GM13977 (cell line): ENCODE measurements around the gene BTBD7.

Source experiments
- DNase-seq: peaks from one replicate; pipeline ENCODE4 v3.0.0; 2012; ENCODE audit warnings: low spot score
- in situ Hi-C: fragments of 300-500 bp; cut with MboI; formaldehyde crosslinking; loops from one replicate; pipeline ENCODE4 v1.12.0; 2022; ENCODE audit warnings: low sequenced_read_pairs, low pct_unique_long_range_greater_than_20kb, mixed read lengths, inconsistent platforms; ENCODE audit not compliant: unreplicated experiment
- TF ChIP-seq, protein P1 (sequence below): IDR thresholded peaks from 2 replicates; pipeline ENCODE4 v1.5.1; 2012; ENCODE audit warnings: mild to moderate bottlenecking, control low read depth; ENCODE audit not compliant: insufficient read depth; ENCODE audit errors: extremely low read depth, missing control alignments

BTBD7 gene

DNA sequence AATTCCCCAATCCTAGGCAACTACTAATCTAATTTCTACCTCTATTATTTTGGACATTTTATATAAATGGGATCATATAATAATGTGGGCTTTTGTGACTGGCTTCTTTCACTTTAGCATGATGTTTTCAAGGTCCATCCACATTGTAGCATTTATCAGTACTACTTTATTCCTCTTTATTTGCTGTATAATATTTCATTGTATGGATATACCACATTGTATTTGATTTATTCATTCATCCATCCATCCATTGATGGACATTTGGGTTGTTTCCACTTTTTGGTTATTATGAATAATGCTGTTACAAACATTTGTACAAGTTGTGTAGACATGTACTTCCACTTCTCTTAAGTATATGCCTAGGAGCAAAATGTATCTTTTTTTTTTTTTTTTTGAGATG lies 17.3 kb downstream of the BTBD7 start:
- no peak for DNase-seq
- TF ChIP-seq, protein P1, sequence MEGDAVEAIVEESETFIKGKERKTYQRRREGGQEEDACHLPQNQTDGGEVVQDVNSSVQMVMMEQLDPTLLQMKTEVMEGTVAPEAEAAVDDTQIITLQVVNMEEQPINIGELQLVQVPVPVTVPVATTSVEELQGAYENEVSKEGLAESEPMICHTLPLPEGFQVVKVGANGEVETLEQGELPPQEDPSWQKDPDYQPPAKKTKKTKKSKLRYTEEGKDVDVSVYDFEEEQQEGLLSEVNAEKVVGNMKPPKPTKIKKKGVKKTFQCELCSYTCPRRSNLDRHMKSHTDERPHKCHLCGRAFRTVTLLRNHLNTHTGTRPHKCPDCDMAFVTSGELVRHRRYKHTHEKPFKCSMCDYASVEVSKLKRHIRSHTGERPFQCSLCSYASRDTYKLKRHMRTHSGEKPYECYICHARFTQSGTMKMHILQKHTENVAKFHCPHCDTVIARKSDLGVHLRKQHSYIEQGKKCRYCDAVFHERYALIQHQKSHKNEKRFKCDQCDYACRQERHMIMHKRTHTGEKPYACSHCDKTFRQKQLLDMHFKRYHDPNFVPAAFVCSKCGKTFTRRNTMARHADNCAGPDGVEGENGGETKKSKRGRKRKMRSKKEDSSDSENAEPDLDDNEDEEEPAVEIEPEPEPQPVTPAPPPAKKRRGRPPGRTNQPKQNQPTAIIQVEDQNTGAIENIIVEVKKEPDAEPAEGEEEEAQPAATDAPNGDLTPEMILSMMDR: no peak
- in situ Hi-C loops: no loop called here

GRCh38 chr14:93311082-93311481 lies 21.8 kb downstream of the BTBD7 start:
- TF ChIP-seq, protein P1: no peak
- in situ Hi-C loops: no loop called here

DNA sequence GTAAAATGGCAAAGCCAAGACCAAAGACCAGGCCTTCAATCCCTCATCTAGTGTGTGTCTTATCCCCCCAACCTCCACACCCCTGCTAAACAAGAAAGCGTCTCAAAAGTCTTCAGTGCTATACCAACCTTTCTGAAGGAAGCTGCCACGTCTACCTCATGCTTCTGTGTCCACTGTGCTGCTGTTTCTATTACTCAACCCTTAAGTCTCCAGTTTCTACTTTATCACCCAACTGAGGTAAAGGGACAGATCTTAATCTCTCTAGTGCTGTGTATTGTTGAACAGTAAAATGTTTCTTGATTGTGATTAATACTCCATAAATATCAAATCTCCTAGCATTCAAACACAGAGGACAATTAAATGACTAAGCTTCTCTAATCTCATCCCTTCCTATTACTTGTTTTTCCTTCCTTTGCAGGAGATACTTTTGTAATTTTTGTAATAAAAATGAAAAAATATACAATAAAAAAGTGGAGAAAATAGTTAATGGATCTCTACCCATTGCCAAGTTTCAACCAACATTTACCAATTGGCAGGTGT lies 23.3 kb downstream of the BTBD7 start:
- TF ChIP-seq, protein P1: no peak
- no peak for DNase-seq
- in situ Hi-C loops: no loop called here

More at GRCh38 chr14:93311082-93311481, 21.8 kb downstream of the BTBD7 start:
- no peak for DNase-seq

DNA sequence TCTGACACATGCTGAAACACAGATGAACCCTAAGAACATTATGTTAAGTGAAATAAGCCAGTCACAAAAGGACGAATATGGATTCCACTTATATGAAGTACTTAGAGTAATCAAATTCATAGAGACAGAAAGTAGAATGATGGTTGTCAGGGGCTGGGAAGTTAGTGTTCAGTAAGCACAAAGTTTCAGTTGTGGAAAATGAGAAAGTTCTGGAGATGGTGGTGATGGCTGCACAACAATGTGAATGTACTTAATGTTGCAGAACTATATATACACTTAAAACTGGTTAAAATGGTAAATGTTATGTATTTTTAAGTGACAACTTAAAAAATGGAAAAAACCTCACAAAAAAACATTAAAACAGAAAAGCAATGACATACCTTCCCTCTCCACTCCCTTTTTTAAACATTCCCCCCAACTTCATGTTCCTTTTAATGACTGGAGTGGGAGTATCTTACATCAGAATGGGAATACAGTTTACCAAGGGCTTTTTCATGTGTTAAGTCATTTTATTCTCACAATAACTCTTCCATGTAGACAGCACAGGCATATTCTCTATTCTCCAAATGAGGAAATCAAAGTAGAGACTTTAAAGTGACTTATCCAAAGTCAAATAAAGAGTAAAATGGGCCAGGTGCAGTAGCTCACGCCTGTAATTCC lies 24.0 kb downstream of the BTBD7 start:
- TF ChIP-seq, protein P1: no peak
- in situ Hi-C loops: no loop called here

DNA sequence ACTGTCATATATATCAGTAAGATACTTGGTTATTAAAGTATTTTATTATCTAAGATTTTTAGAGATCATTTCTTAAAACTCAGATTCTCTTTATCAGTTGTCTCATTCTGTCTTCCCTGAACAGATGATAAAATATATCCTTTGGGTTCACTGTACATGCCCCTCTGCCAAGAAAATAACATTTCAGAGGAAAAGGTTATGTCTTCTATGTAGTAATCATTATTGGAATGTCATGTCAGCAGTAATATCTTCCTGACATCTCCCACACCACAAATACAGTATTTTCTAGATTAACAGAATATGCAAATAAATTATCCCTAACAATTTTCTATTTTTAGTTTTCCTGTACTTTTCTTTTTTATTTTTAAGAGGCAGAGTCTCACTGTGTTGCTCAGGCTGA lies 26.0 kb downstream of the BTBD7 start:
- TF ChIP-seq, protein P1: no peak
- DNase-seq: no peak
- in situ Hi-C loops: no loop called here

More for the DNA sequence above, 24.0 kb downstream of the BTBD7 start:
- no peak for DNase-seq

GRCh38 chr14:93305725-93306418 lies 27.0 kb downstream of the BTBD7 start:
- no peak for DNase-seq
- in situ Hi-C loops: no loop called here

More at GRCh38 chr14:93305725-93306418, 27.0 kb downstream of the BTBD7 start:
- TF ChIP-seq, protein P1: no peak
